Subcutaneous adipose tissue (tissue), 4 donors: ENCODE results near the gene CCDC54. TPM values are rescaled to one million over a fixed set of nuclear protein-coding genes. Genes with fewer than 3 reads are reported as not detected.

Source experiments
- total RNA-seq, 4 donors: library from RNA; depleted of rRNA; stranded (reverse); fragments of >200 nt; gene quantifications; one replicate each; pipeline ENCODE4 v1.1.0, GENCODE V29; 2016
- TF ChIP-seq, protein P1 (sequence below): fragments of 450-650 bp; IDR thresholded peaks from one replicate; pipeline ENCODE4 v1.5.1; 2016; ENCODE audit warnings: low read depth, mild to moderate bottlenecking, control low read depth, antibody characterized with exemption, moderate library complexity

The CCDC54 gene
- total RNA-seq, 4 donors from 2014 or later = not detected

DNA sequence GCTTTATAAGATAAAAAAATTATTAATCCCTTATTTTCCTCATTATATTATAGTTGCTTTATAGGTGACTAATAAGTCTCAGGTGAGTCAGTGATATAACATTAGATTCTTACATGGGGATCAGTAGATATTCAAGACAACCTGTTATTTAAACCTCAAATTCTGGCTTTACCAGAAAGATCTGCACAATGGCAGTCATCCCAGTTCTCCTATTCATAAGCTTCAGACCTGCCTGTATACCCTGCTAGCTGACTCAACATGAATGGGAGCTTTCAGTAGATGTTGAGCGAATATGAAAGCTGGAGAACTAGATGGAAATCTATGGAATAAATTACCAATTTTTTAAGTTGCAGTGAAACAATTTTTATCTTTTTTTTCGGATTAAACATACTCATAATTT lies 20.5 kb upstream of the CCDC54 start:
- TF ChIP-seq, protein P1, sequence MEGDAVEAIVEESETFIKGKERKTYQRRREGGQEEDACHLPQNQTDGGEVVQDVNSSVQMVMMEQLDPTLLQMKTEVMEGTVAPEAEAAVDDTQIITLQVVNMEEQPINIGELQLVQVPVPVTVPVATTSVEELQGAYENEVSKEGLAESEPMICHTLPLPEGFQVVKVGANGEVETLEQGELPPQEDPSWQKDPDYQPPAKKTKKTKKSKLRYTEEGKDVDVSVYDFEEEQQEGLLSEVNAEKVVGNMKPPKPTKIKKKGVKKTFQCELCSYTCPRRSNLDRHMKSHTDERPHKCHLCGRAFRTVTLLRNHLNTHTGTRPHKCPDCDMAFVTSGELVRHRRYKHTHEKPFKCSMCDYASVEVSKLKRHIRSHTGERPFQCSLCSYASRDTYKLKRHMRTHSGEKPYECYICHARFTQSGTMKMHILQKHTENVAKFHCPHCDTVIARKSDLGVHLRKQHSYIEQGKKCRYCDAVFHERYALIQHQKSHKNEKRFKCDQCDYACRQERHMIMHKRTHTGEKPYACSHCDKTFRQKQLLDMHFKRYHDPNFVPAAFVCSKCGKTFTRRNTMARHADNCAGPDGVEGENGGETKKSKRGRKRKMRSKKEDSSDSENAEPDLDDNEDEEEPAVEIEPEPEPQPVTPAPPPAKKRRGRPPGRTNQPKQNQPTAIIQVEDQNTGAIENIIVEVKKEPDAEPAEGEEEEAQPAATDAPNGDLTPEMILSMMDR = no peak

DNA sequence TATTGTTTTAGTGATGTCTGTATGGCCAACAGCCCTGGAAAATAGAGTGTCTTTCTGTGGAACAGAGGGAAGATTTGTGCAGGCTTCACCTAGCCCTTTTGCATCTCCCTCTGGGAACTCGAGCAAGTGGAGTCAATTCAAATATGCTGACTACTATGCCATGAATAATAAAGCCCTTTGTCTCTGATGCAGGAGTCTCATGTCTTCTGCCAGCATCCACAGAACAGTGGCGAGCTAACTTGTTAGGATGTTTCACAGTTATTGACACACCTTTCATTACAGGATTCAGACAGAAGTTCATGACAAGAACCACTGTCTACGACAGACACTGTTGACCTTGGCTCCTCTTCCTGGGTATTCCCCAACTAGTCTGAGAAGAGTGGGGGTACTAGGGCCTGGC lies 15.6 kb upstream of the CCDC54 start:
- TF ChIP-seq, protein P1 = no peak

DNA sequence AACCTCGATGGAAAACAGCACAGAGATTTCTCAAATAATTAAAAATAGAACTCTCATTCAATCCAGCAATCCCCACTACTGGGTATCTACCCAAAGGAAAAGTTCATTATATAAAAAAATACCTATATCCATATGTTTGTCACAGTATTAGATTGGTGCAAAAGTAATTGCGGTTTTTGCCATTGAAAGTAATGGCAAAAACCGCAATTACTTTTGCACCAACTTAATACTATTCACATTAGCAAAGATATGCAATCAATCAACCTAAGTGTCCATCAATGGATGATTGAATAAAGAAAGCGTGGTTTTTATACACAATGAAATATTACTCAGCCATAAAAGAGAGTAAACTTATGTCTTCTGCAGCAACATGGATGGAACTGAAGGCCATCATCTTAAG lies 12.2 kb upstream of the CCDC54 start:
- TF ChIP-seq, protein P1 = no peak

DNA sequence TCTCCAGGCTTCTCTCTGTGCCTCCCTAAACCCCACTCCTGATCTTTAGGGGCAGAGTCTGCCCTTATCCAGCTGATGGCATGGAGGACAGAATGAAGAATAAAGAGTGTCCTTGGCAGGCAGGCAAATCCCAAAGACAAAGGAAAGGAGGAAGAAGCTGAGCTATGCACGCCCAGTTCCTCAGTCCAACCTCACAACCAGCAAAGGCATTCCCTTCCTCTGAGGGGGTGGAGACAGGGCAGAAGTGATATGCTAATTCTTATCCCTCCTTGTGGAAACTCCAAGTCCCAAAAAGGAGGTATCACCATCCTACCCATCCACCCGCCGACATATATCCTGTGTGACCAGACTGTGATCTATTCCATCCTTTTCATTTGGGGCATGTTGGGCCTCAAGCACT lies 10.5 kb upstream of the CCDC54 start:
- TF ChIP-seq, protein P1 = no peak

DNA sequence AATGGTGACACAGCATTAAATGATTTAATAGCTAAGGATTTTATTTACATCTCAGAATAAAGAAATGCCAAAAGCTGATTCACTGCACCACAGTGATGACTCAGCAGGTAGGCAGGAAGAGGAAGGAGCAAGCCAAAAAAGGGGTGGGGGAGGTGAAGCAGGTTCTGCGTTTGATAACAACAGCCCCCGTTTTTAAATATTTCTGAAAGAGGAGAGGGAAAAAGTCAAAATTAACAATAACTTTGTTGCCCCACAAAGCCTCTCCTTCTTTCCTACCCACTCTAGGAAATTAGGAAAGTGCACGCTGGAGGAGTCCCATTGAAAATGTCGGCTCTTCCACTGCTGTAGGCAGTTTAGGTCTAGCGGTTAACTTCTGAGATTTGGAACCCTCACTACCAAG lies 9.9 kb upstream of the CCDC54 start:
- TF ChIP-seq, protein P1 = no peak

DNA sequence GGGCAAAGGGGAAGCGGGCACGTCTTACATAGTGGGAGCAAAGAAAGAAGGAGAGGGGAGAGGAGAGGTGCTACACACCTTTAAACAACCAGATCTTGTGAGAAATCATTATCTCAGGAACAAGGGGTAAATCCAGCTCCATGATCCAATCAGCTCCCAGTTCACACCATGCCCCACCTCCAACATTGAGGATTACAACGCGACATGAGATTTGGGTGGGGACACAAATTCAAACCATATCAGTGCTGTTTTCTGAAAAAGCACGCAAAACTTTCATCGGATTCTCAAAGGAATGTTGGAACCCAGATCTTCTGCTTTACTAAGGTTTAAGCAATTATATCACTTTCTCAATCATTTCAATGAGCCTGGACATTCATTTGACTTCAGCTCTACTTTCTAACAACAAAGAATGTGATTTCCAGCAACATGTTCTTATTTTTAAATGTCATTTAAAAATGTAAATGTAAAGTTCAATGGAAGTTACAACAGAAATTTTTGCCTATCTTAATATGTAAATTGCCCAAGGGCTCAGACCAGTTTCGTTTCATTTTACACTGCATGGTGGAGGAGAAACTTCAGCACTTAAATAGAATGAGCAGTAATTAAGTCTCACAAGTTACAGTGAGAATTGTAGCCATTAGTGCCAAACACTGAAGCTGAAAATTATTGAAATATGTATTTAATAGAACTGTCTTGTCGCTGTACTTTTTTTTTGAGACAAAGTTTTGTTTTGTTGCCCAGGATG lies 8.4 kb upstream of the CCDC54 start:
- TF ChIP-seq, protein P1 = no peak

DNA sequence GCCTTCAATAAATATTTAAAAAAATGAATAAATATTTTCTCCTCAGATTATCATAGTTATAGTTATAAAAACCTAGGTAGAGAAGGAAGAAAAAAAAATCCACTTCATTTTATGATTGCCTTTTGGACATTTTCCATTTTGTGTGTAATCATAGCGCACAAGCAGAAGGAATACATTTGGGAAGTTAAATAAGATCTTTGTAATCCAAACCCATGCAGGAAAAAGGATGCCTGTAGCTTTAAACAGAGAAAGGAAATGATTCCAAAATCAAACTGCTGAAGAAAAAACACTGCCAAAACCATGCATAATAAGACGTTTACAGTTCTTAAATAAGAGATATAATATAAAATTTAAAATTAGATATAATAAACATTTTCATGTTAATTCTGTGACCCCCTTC lies 7.4 kb upstream of the CCDC54 start:
- TF ChIP-seq, protein P1 = no peak
